ENCODE measurements around the gene TNFAIP1. TPM values are rescaled to one million over a fixed set of nuclear protein-coding genes. Genes with fewer than 3 reads are reported as not detected.

Gene TNFAIP1
- total RNA-seq, 1 donor from 2014 or later: 61.3 TPM

GRCh38 chr17:28345419-28346198, 10.0 kb downstream of the TNFAIP1 start:
- DNase-seq (ENCODE audit: low spot score): no peak

GRCh38 chr17:28346199-28346580, 10.6 kb downstream of the TNFAIP1 start:
- no peak for DNase-seq (ENCODE audit: low spot score)

- DNase-seq (ENCODE audit: low spot score): no peak
These were observed 11.2 kb downstream of the TNFAIP1 start for GRCh38 chr17:28346746-28347246.

- DNase-seq (ENCODE audit: low spot score): no peak
These were observed 11.8 kb downstream of the TNFAIP1 start for GRCh38 chr17:28347261-28347891.

GRCh38 chr17:28348979-28349378, 13.4 kb downstream of the TNFAIP1 start:
- no peak for DNase-seq (ENCODE audit: low spot score)

GRCh38 chr17:28350271-28350670, 14.7 kb downstream of the TNFAIP1 start:
- DNase-seq (ENCODE audit: low spot score): no peak

GRCh38 chr17:28357061-28357900, 21.7 kb downstream of the TNFAIP1 start, which contains the start of gene POLDIP2:
Gene POLDIP2, minus strand, starts transcription at chr17:28357527. Its CDS starts 79 bp downstream, at chr17:28357448.
- DNase-seq (ENCODE audit: low spot score): peak; percentile 99

GRCh38 chr17:28357901-28358197, 22.3 kb downstream of the TNFAIP1 start:
- no peak for DNase-seq (ENCODE audit: low spot score)

GRCh38 chr17:28363186-28363585, 27.6 kb downstream of the TNFAIP1 start:
- no peak for DNase-seq (ENCODE audit: low spot score)

- no peak for DNase-seq (ENCODE audit: low spot score)
These were observed 28.5 kb downstream of the TNFAIP1 start for GRCh38 chr17:28363776-28364650.

GRCh38 chr17:28364665-28365363, 29.3 kb downstream of the TNFAIP1 start, which contains the start of gene SEBOX:
Gene SEBOX, minus strand, starts transcription at chr17:28365199. Its CDS starts 48 bp downstream, at chr17:28365151.
- DNase-seq (ENCODE audit: low spot score): no peak

- no peak for DNase-seq (ENCODE audit: low spot score)
These were observed 29.9 kb downstream of the TNFAIP1 start for GRCh38 chr17:28365487-28365886.

- DNase-seq (ENCODE audit: low spot score): no peak
These were observed 31.0 kb downstream of the TNFAIP1 start for GRCh38 chr17:28366605-28367004.

- DNase-seq (ENCODE audit: low spot score): no peak
These were observed 32.2 kb downstream of the TNFAIP1 start for GRCh38 chr17:28367641-28368305.

- no peak for DNase-seq (ENCODE audit: low spot score)
These were observed 32.8 kb downstream of the TNFAIP1 start for GRCh38 chr17:28368306-28368831.

- DNase-seq (ENCODE audit: low spot score): no peak
These were observed 33.5 kb downstream of the TNFAIP1 start for GRCh38 chr17:28368915-28369683.

- DNase-seq (ENCODE audit: low spot score): no peak
These were observed 34.1 kb downstream of the TNFAIP1 start for GRCh38 chr17:28369684-28370034.

- DNase-seq (ENCODE audit: low spot score): no peak
These were observed 34.6 kb downstream of the TNFAIP1 start, which contains the start of gene VTN for GRCh38 chr17:28370035-28370743. Gene VTN, minus strand, starts transcription at chr17:28370307. Its CDS starts 104 bp downstream, at chr17:28370203.

Data from mesenteric fat pad (tissue), 1 donor.